Breast epithelium (tissue), 3 donors: ENCODE data around the gene ADAMTSL2.

Experiments used
- POLR2A ChIP-seq: fragments of 450-650 bp; IDR thresholded peaks from one replicate; pipeline ENCODE4 v1.6.1; 2016; ENCODE audit warnings: antibody characterized with exemption, mild to moderate bottlenecking, moderate library complexity
- TF ChIP-seq, protein P1 (sequence below), 3 donors: fragments of 450-650 bp; IDR thresholded peaks; one replicate each; pipeline ENCODE4 v1.5.1; 2016 to 2017; ENCODE audit warnings: antibody characterized with exemption in 3 of 3, mild to moderate bottlenecking in 3 of 3, moderate library complexity in 3 of 3

DNA sequence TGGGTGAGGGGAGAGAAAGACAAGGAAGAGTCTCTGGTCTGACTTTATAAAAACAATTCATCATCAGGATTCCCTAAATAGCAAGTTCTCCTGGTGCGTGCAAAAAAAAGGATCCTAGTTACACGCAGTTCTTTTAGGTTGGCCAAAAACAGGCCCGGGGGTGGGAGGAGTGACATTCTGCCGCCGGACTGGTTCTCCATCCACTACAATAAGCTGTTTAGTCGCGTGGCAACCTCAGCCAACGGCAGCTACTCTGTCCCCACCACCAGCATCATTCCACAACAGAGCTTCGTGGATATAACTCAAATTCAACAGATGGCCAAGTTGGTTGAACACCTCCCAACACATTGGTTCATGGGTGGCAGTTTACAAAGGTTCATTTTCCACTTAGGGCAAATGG, 77.5 kb downstream of the ADAMTSL2 start:
- TF ChIP-seq, protein P1, sequence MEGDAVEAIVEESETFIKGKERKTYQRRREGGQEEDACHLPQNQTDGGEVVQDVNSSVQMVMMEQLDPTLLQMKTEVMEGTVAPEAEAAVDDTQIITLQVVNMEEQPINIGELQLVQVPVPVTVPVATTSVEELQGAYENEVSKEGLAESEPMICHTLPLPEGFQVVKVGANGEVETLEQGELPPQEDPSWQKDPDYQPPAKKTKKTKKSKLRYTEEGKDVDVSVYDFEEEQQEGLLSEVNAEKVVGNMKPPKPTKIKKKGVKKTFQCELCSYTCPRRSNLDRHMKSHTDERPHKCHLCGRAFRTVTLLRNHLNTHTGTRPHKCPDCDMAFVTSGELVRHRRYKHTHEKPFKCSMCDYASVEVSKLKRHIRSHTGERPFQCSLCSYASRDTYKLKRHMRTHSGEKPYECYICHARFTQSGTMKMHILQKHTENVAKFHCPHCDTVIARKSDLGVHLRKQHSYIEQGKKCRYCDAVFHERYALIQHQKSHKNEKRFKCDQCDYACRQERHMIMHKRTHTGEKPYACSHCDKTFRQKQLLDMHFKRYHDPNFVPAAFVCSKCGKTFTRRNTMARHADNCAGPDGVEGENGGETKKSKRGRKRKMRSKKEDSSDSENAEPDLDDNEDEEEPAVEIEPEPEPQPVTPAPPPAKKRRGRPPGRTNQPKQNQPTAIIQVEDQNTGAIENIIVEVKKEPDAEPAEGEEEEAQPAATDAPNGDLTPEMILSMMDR (IDR thresholded peaks at IDR 0.05) = no peak
- no peak for TF ChIP-seq POLR2A
